Fibroblast of villous mesenchyme (primary cell): ENCODE measurements around the gene LXN. TPM values are rescaled to one million over a fixed set of nuclear protein-coding genes. Genes with fewer than 3 reads are reported as not detected.

Experiments
- DNase-seq: peaks from one replicate; pipeline ENCODE4 v3.0.0-alpha.2; 2010; ENCODE audit warnings: low read depth
- H3K4me3 ChIP-seq: 2 replicates; pipeline ENCODE4 v1.5.1; 2011; ENCODE audit warnings: low read depth, mild to moderate bottlenecking, low read length
- small RNA-seq: library from RNA; depleted of rRNA; stranded (forward); fragments of <200 nt; gene quantifications from one replicate; pipeline ENCODE3, GENCODE V24; 2012
- total RNA-seq: library from RNA; depleted of rRNA; stranded (reverse); fragments of >200 nt; gene quantifications from 2 replicates; pipeline ENCODE4 v1.2.3, GENCODE V29; 2012
- TF ChIP-seq, protein P1 (sequence below): IDR thresholded peaks from 2 replicates; pipeline ENCODE4 v1.5.1; 2012; ENCODE audit warnings: low read depth, mild to moderate bottlenecking, low read length; ENCODE audit not compliant: insufficient read depth

LXN gene
- total RNA-seq, 1 donor, result 32.0 TPM

DNA sequence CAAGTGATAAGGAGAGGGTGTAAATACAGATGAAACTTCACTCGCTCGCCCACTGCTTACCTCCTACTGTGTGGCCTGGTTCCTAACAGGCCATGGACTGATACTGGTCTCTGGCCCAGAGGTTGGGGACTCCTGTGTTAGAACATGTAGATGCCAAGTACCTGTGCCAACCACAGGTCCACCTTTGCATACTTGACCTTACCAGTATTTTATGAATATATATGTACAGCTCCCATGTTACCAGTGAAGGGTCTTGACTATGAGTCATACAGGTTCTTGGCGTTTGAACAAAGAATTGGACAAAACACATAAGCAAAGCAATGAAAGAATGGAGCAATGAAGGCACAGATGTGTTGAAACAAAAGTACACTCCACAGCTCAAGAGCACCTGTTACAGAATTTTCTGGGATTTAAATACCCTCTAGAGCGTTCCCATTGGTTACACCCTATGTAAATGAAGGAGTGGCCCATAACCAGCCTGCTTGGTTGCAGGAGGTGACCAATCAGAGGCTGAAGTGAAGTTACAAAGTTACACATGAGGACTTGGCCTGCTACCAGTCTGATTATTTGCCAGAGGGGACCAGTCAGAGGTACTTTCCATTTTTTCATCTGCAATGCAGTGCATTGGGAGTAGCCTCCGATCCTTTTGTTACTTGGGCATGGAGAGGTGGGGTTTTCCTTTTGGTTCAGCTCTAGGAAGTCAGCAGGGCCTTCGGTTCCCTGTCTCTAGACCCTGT lies 29.8 kb downstream of the LXN start:
- TF ChIP-seq, protein P1, sequence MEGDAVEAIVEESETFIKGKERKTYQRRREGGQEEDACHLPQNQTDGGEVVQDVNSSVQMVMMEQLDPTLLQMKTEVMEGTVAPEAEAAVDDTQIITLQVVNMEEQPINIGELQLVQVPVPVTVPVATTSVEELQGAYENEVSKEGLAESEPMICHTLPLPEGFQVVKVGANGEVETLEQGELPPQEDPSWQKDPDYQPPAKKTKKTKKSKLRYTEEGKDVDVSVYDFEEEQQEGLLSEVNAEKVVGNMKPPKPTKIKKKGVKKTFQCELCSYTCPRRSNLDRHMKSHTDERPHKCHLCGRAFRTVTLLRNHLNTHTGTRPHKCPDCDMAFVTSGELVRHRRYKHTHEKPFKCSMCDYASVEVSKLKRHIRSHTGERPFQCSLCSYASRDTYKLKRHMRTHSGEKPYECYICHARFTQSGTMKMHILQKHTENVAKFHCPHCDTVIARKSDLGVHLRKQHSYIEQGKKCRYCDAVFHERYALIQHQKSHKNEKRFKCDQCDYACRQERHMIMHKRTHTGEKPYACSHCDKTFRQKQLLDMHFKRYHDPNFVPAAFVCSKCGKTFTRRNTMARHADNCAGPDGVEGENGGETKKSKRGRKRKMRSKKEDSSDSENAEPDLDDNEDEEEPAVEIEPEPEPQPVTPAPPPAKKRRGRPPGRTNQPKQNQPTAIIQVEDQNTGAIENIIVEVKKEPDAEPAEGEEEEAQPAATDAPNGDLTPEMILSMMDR, result no peak
- H3K4me3 ChIP-seq, result no peak overlapping the region
- DNase-seq, result no peak

DNA sequence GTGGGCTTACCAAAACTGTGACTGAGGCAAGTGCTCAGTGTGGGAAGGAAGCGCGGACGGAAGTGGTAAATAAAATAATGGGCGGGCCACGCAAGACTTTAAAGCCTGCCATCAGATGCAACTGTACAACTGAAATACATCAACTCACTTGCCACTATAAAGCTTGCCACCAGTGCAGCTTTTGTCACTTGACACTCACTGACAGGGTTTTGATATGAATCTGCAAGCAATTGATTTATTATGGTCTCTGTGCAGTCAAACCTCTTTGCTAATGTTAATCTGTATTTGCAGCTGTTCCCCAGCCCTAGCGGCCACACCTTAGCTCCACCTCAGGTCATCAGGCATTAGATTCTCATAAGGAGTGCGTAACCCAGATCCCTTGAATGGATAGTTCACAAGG lies 30.4 kb downstream of the LXN start:
- TF ChIP-seq, protein P1, result no peak
- no peak for DNase-seq
- no peak overlapping the region for H3K4me3 ChIP-seq

DNA sequence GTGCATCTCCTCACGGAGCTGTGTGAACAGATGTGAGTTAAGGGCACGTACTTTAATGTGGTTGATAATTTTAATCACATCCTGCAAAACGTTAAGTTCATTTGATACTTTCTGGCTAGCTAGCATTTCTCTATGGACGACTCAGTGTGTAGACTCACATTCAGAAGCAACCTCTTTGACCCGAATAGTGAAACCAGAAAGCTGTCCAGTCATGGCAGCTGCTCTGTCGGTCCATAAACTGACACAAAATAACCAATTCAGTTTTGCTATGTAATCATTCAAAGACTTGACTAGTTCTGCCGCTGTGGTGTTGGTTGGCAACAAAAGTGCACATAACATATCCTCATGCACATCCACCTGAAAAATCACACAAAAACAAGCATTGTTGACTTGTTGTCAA lies 31.8 kb downstream of the LXN start:
- DNase-seq, result no peak
- TF ChIP-seq, protein P1, result no peak
- no peak overlapping the region for H3K4me3 ChIP-seq

DNA sequence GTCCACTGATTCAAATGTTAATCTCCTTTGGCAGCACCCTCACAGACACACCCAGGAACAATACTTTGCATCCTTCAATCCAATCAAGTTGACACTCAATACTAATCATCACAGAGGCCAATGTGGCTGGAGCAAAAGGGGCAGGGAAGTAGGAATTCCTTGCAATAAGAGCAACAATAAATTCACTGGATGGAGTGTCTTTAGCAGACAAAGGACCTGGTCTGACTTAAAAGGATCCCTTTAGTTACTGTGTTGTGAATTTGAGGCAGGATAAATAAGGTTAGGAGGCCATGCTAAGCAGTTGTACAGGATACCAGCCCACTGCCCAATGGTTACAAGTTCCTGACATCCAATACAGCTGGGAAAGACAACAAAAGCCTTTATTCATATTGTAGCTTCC lies 40.5 kb downstream of the LXN start:
- no peak for DNase-seq
- no peak overlapping the region for H3K4me3 ChIP-seq
- TF ChIP-seq, protein P1, result no peak

DNA sequence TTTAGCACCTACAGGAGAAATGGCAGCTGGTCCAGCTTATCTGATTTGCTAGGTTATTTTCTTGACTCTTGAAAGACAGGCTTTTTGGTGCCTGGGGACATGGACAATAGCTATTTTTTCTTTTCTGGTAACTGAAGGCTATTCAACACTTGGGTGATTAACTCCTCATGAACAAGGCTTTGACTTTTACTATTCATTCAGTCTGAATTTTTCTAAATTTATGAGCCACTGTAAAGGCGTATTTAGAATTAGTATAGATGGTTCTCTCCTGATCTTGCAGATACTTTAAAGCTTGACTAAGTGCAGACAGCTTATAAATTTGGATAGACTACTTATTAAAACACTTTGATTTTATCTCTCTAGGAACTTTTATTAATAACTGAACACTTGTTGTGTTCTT lies 46.6 kb downstream of the LXN start:
- TF ChIP-seq, protein P1, result no peak
- no peak overlapping the region for H3K4me3 ChIP-seq
- no peak for DNase-seq

DNA sequence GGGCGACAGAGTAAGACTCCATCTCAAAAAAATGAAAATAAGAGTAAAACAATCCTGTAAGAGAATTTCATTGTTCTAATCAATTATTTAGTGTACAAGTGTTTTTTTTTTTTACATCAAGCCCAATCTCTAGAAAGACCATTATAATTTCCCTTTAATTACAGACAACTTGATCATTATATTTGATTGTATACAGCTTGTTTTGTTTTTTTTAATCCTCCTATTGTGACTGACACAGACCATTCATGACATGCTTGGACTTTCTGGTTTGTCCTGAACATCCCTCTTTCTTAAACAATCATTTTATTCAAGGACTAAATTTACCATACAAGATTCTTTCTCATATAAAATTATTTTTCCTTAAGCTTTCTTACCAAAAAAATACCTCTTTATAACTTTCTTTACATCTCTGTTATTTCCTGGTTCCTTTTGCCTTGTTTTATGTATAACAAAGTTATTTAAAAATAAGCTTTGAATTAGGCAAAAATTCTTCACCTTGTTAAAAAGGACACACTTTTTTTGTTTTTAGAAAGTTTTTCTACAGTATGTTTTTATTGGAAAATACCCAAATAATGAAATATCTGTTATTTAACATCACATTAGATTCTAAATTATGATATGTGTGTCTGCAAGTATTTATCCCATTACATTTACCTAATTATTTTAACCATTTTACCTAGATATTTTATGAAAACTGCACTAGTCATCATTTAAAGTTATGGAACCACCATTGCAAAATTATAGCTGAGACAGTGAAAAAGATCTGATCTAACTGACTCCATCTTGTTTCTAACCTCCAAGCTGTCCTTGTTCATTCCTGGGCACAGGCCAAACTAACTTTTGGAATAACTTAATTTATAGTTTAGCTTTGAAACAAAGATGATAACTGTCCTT lies 54.2 kb downstream of the LXN start:
- no peak overlapping the region for H3K4me3 ChIP-seq
- no peak for DNase-seq
- TF ChIP-seq, protein P1, result no peak

Small RNA genes within 50 kb of the gene (small RNA-seq; reads per million reads assigned to genes)
- gene AC025033.1, result not detected
- gene AC080013.6, result not detected

Other genes with a start within 250 kb of the LXN start
- gene MLF1, start 101.5 kb downstream of the LXN start, total RNA-seq, result 6.1 and 8.2 TPM in 2 replicates
- gene GFM1, start 28.1 kb downstream of the LXN start, total RNA-seq, result 41.9 and 55.7 TPM in 2 replicates
- gene RARRES1, start 59.8 kb upstream of the LXN start, total RNA-seq, result 6.4 and 8.2 TPM in 2 replicates
- gene MFSD1, start 129.4 kb upstream of the LXN start, total RNA-seq, result 95.7 and 142 TPM in 2 replicates